GM12878 (cell line): ENCODE data around the gene ALDH1A3. TPM values are rescaled to one million over a fixed set of nuclear protein-coding genes. Genes with fewer than 3 reads are reported as not detected.

Experiments used
- ATAC-seq: fragments of 200-7000 bp; cut with Tn5 transposase; 3 replicates; pipeline ENCODE4 v1.9.1; 2020; ENCODE audit warnings: mild to moderate bottlenecking, moderate library complexity
- BruUV-seq: library from RNA; stranded (reverse); fragments of 400-500 nt; replicated peaks from 2 replicates; lab custom pipeline; 2021; lab: Mats Ljungman, UMichigan
- CTCF ChIA-PET: fragments of 300-600 bp; sonication (Branson Sonifier 250); formaldehyde crosslinking; extraction: SDS; loops from one replicate; lab custom pipeline; 2021; ENCODE audit warnings: inconsistent platforms; lab: Yijun Ruan, JAX
- POLR2A ChIA-PET: fragments of 350-600 bp; formaldehyde crosslinking; extraction: SDS; loops from one replicate; lab custom pipeline; 2021; ENCODE audit warnings: inconsistent platforms; lab: Charles Lee
- RAD21 ChIA-PET: fragments of 300-600 bp; sonication (Branson Sonifier 250); formaldehyde crosslinking; loops from one replicate; lab custom pipeline; 2023; ENCODE audit warnings: antibody characterized with exemption; ENCODE audit not compliant: unreplicated experiment; lab: Charles Lee
- SMC1A ChIA-PET: fragments of 300-600 bp; sonication (Branson Sonifier 250); formaldehyde crosslinking; loops from one replicate; lab custom pipeline; 2023; ENCODE audit not compliant: unreplicated experiment, uncharacterized antibody; lab: Charles Lee
- DNase-seq: peaks from one replicate; pipeline ENCODE4 v3.0.0-alpha.2; 2011; ENCODE audit warnings: low read depth, low spot score
- FAIRE-seq: peaks from 3 replicates; lab custom pipeline; 2011; peaks lifted over from hg19 to GRCh38; lab: Jason Lieb, UNC
- H2AFZ ChIP-seq: 2 replicates; pipeline ENCODE4 v1.6.0; 2011; ENCODE audit warnings: low read depth, low read length, control low read depth; ENCODE audit not compliant: control insufficient read depth
- H3K27ac ChIP-seq: 2 replicates; pipeline ENCODE4 v1.5.1; 2011; ENCODE audit warnings: control low read depth; ENCODE audit not compliant: control insufficient read depth, insufficient read depth
- H3K27me3 ChIP-seq, 2 experiments: replicated peaks in 1 of 2; 2 replicates each; pipeline versions ENCODE4 v1.6.0 to v1.6.1; 2011; ENCODE audit warnings: low read length in 1 of 2; ENCODE audit not compliant: control insufficient read depth in 2 of 2, insufficient read depth in 2 of 2
- H3K36me3 ChIP-seq, 2 experiments: 2 replicates each; pipeline ENCODE4 v1.5.1; 2011; ENCODE audit warnings: low read length in 1 of 2; ENCODE audit not compliant: control insufficient read depth in 2 of 2, insufficient read depth in 2 of 2
- H3K4me1 ChIP-seq: 2 replicates; pipeline ENCODE4 v1.6.1; 2011; ENCODE audit warnings: mild to moderate bottlenecking, low read length, moderate library complexity, mixed read lengths; ENCODE audit not compliant: control insufficient read depth, insufficient read depth
- H3K4me2 ChIP-seq: 2 replicates; pipeline ENCODE4 v1.6.0; 2011; ENCODE audit warnings: control low read depth; ENCODE audit not compliant: control insufficient read depth, insufficient read depth
- H3K4me3 ChIP-seq: fragments of 200-600 bp; sonication (generic); 2 replicates; pipeline ENCODE4 v1.5.1; 2016
- H3K79me2 ChIP-seq: 2 replicates; pipeline ENCODE4 v1.6.0; 2011; ENCODE audit warnings: low read length; ENCODE audit not compliant: control insufficient read depth, insufficient read depth
- H3K9ac ChIP-seq: 2 replicates; pipeline ENCODE4 v1.8.0; 2011; ENCODE audit warnings: low read length, control low read depth, mixed read lengths; ENCODE audit not compliant: control insufficient read depth, insufficient read depth
- H3K9me3 ChIP-seq: replicated peaks from 3 replicates; pipeline ENCODE4 v1.5.1; 2011; ENCODE audit warnings: mild to moderate bottlenecking, low read length; ENCODE audit not compliant: control insufficient read depth, insufficient read depth
- H4K20me1 ChIP-seq: 2 replicates; pipeline ENCODE4 v1.6.0; 2011; ENCODE audit not compliant: control insufficient read depth, insufficient read depth
- E2F8 ChIP-seq: fragments of 450-650 bp; IDR thresholded peaks from 2 replicates; pipeline ENCODE4 v1.6.1; 2018; ENCODE audit warnings: mild to moderate bottlenecking, low read depth, moderate library complexity; ENCODE audit not compliant: partially characterized antibody
- NR2F1 ChIP-seq: fragments of 450-650 bp; conservative IDR thresholded peaks from 2 replicates; pipeline ENCODE4 v1.6.1; 2017; ENCODE audit warnings: mild to moderate bottlenecking
- TCF7 ChIP-seq: IDR thresholded peaks from 2 replicates; pipeline ENCODE4 v1.6.1; 2014; ENCODE audit warnings: antibody characterized with exemption, borderline replicate concordance
- WRNIP1 ChIP-seq: IDR thresholded peaks from 2 replicates; pipeline ENCODE4 v1.6.1; 2011; ENCODE audit warnings: low read depth, low read length, improper control_type of control experiment, borderline replicate concordance
- ZNF24 ChIP-seq: fragments of 450-650 bp; IDR thresholded peaks from 2 replicates; pipeline ENCODE4 v1.6.1; 2017; ENCODE audit warnings: antibody characterized with exemption, mild to moderate bottlenecking
- WGBS: methylation state at CpG from one replicate; pipeline ENCODE4 v1.1.6; 2016; ENCODE audit warnings: low lambda C conversion rate; ENCODE audit not compliant: insufficient replicate concordance, insufficient coverage; ENCODE audit errors: missing lambda C conversion rate; 5-methylcytosine and 5-hydroxymethylcytosine counted together
- in situ Hi-C: fragments of 300-500 bp; cut with MboI; formaldehyde crosslinking; loops from 9 replicates; pipeline ENCODE4 v1.14.3; 2018; ENCODE audit warnings: mixed read lengths
- intact Hi-C: fragments of 100-400 bp; cut with micrococcal nuclease; formaldehyde crosslinking; loops from one replicate; pipeline ENCODE4 v1.14.2; 2022; ENCODE audit not compliant: unreplicated experiment
- polyA plus RNA-seq, 11 experiments: library from polyadenylated mRNA; depleted of rRNA in 4 of 11; unstranded in 6 of 11; stranded (reverse) in 5 of 11; fragments of >200 nt; fragmentation: Nextera tagmentation in 4 of 11; fragmentation: Illumina TruSeq in 1 of 11; extraction: Ambion mirVana in 4 of 11; extraction: Trizol in 1 of 11; gene quantifications; 1 replicate in 1 of 11; 2 replicates in 10 of 11; pipeline versions ENCODE4 v1.2.1 to v1.2.3, GENCODE V29; 2011 to 2016; ENCODE audit warnings: inconsistent platforms in 2 of 11, missing spikeins in 2 of 11, low read depth in 1 of 11
- total RNA-seq, 4 experiments: library from RNA; depleted of rRNA in 3 of 4; stranded (reverse); fragments of >200 nt in 3 of 4; fragmentation: Illumina TruSeq in 1 of 4; extraction: Trizol in 1 of 4; gene quantifications; 2 replicates each; pipeline versions ENCODE4 v1.2.1 to v1.2.3, GENCODE V29; 2013 to 2021
- TF ChIP-seq, protein P1 (sequence below): fragments of 450-650 bp; IDR thresholded peaks from 2 replicates; pipeline ENCODE4 v1.6.1; 2017; ENCODE audit warnings: mild to moderate bottlenecking, moderate library complexity
- TF ChIP-seq, protein P2 (sequence below): fragments of 450-650 bp; IDR thresholded peaks from 2 replicates; pipeline ENCODE4 v1.6.1; 2017; ENCODE audit warnings: mild to moderate bottlenecking, low read depth, inconsistent platforms; ENCODE audit not compliant: poor library complexity, severe bottlenecking
- TF ChIP-seq, protein P3 (sequence below): IDR thresholded peaks from 2 replicates; pipeline ENCODE4 v1.6.1; 2011; ENCODE audit warnings: low read depth, low read length, improper control_type of control experiment, borderline replicate concordance

Gene ALDH1A3
- total and polyA plus RNA-seq, 10 of the 15 experiments (the other 5 are each of a cell fraction or from before 2014, with no cell fraction given) = 0.06 to 0.69 (median 0.18) TPM

GRCh38 chr15:100926971-100927756, 47.5 kb downstream of the ALDH1A3 start (continued):
- TF ChIP-seq, protein P1, sequence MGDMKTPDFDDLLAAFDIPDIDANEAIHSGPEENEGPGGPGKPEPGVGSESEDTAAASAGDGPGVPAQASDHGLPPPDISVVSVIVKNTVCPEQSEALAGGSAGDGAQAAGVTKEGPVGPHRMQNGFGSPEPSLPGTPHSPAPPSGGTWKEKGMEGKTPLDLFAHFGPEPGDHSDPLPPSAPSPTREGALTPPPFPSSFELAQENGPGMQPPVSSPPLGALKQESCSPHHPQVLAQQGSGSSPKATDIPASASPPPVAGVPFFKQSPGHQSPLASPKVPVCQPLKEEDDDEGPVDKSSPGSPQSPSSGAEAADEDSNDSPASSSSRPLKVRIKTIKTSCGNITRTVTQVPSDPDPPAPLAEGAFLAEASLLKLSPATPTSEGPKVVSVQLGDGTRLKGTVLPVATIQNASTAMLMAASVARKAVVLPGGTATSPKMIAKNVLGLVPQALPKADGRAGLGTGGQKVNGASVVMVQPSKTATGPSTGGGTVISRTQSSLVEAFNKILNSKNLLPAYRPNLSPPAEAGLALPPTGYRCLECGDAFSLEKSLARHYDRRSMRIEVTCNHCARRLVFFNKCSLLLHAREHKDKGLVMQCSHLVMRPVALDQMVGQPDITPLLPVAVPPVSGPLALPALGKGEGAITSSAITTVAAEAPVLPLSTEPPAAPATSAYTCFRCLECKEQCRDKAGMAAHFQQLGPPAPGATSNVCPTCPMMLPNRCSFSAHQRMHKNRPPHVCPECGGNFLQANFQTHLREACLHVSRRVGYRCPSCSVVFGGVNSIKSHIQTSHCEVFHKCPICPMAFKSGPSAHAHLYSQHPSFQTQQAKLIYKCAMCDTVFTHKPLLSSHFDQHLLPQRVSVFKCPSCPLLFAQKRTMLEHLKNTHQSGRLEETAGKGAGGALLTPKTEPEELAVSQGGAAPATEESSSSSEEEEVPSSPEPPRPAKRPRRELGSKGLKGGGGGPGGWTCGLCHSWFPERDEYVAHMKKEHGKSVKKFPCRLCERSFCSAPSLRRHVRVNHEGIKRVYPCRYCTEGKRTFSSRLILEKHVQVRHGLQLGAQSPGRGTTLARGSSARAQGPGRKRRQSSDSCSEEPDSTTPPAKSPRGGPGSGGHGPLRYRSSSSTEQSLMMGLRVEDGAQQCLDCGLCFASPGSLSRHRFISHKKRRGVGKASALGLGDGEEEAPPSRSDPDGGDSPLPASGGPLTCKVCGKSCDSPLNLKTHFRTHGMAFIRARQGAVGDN = 0 out of 2 replicates have a peak, but pooled peaks have one; percentile 28
- no peak for TF ChIP-seq ZNF24

DNA sequence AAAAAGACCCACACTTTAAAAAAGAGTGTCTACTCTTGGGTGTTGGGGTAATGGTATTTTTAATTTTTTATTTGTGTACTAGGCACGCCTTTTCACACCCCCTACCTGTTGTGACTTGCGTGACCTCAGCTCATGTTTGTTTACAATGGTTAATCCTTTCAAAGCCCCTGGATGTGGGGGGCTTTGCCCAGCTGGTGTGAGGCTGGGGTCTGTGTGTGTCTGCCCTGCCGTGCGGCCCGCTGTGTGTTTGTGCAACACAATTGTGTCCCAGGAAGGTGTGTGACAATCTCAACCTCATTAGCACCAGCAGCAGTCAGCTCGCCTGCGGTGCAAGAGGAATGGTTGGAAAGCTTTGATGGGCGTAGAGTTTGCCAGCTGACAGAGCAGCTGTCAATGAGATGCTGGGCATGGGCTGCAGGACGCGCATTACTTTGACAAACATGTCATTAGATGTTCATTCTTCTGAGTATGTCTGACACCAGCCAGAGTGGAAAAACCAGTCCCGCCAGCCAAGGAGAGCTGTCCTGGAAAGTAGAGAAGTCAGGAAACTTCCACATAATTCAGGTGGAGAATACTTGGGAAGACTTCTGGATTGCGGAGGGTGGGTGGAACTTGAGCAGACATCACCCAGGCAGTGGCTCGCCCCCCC, 49.1 kb downstream of the ALDH1A3 start:
- Histone ChIP-seq H3K9ac (no peak overlapping the region), H3K79me2 (peaks cover 48% of the 10 kb centered on the region), H3K36me3 (peaks cover 16 to 30% of the 10 kb centered on the region in 2 experiments), H3K4me1 (peaks cover 69% of the 10 kb centered on the region), H3K9me3 (no peaks in the 10 kb centered on the region), H4K20me1 (no peaks in the 10 kb centered on the region), H3K27me3 (no peaks in the 10 kb centered on the region), H3K4me3 (no peak overlapping the region), H3K4me2 (no peak overlapping the region), H2AFZ (no peak overlapping the region), H3K27ac (no peak overlapping the region)
- CTCF ChIA-PET = interaction anchor here (2.0 to 5.3 kb wide), 4 partner anchors 10 to 330 kb away, joined by 6 to 59 read pairs (median 45); partner anchors contain the start of gene LRRK1
- RAD21 ChIA-PET = interaction anchor here (2.6 to 6.0 kb wide), 4 partner anchors 9 to 78 kb away, joined by 9 to 76 read pairs (median 30); partner anchors contain the start of gene LRRK1
- FAIRE-seq (no peak), ATAC-seq (no peak), DNase-seq (no peak)
- in situ Hi-C loops (loop anchor here (25.0 kb wide), 1 partner anchor 1416 kb away; no protein-coding TSS in a partner anchor), intact Hi-C loops (no loop called here)
- POLR2A ChIA-PET = interaction anchor here (1.6 to 5.3 kb wide), 3 partner anchors 13 to 80 kb away, joined by 4 to 50 read pairs (median 10); no protein-coding TSS in a partner anchor
- BruUV-seq = no TSS peak
- SMC1A ChIA-PET = interaction anchor here (1.0 to 5.9 kb wide), 9 partner anchors 8 to 80 kb away, joined by 3 to 55 read pairs (median 9); partner anchors contain the start of gene LRRK1
- 98% methylated on average over 13 of the region's 13 CpGs for WGBS
- TF ChIP-seq TCF7 (no peak), WRNIP1 (no peak), NR2F1 (no peak), E2F8 (no peak)
- TF ChIP-seq, protein P2, sequence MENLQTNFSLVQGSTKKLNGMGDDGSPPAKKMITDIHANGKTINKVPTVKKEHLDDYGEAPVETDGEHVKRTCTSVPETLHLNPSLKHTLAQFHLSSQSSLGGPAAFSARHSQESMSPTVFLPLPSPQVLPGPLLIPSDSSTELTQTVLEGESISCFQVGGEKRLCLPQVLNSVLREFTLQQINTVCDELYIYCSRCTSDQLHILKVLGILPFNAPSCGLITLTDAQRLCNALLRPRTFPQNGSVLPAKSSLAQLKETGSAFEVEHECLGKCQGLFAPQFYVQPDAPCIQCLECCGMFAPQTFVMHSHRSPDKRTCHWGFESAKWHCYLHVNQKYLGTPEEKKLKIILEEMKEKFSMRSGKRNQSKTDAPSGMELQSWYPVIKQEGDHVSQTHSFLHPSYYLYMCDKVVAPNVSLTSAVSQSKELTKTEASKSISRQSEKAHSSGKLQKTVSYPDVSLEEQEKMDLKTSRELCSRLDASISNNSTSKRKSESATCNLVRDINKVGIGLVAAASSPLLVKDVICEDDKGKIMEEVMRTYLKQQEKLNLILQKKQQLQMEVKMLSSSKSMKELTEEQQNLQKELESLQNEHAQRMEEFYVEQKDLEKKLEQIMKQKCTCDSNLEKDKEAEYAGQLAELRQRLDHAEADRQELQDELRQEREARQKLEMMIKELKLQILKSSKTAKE = no peak
- TF ChIP-seq, protein P3, sequence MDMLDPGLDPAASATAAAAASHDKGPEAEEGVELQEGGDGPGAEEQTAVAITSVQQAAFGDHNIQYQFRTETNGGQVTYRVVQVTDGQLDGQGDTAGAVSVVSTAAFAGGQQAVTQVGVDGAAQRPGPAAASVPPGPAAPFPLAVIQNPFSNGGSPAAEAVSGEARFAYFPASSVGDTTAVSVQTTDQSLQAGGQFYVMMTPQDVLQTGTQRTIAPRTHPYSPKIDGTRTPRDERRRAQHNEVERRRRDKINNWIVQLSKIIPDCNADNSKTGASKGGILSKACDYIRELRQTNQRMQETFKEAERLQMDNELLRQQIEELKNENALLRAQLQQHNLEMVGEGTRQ = no peak
